IMR-90 (cell line): ENCODE results near the gene COL19A1. TPM values are rescaled to one million over a fixed set of nuclear protein-coding genes. Genes with fewer than 3 reads are reported as not detected.

ENCODE experiments used
- ATAC-seq: fragments of 200-7000 bp; cut with Tn5 transposase; 2 replicates; pipeline ENCODE4 v1.9.1; 2020; ENCODE audit warnings: low read depth, mild to moderate bottlenecking, moderate library complexity
- BruUV-seq: library from RNA; stranded (reverse); fragments of 400-500 nt; replicated peaks from 2 replicates; lab custom pipeline; 2021; lab: Mats Ljungman, UMichigan
- CTCF ChIA-PET: fragments of 300-600 bp; formaldehyde crosslinking; extraction: SDS; loops from one replicate; lab custom pipeline; 2021; ENCODE audit warnings: antibody characterized with exemption; lab: Yijun Ruan, JAX
- POLR2A ChIA-PET: fragments of 300-600 bp; sonication (Branson Sonifier 250); formaldehyde crosslinking; loops from one replicate; lab custom pipeline; 2022; ENCODE audit warnings: antibody characterized with exemption; ENCODE audit not compliant: unreplicated experiment; lab: Charles Lee
- DNase-seq: peaks from one replicate; pipeline ENCODE4 v3.0.0; 2013
- H2AFZ ChIP-seq: replicated peaks from 2 replicates; pipeline ENCODE3; 2013; ENCODE audit warnings: low read length, mild to moderate bottlenecking; ENCODE audit not compliant: poor library complexity
- H2AK5ac ChIP-seq: 2 replicates; pipeline ENCODE4 v1.6.1; 2013; ENCODE audit warnings: low read depth, low read length, inconsistent platforms
- H2AK9ac ChIP-seq: replicated peaks from 2 replicates; pipeline ENCODE3; 2013; ENCODE audit warnings: mild to moderate bottlenecking, low read depth, low read length, moderate library complexity; ENCODE audit not compliant: poor library complexity
- H2BK120ac ChIP-seq: 2 replicates; pipeline ENCODE4 v1.6.1; 2013; ENCODE audit warnings: low read depth, low read length, inconsistent platforms
- H2BK15ac ChIP-seq: 3 replicates; pipeline ENCODE4 v1.6.1; 2013; ENCODE audit warnings: low read depth, low read length, inconsistent platforms
- H2BK20ac ChIP-seq: 2 replicates; pipeline ENCODE4 v1.6.1; 2013; ENCODE audit warnings: low read depth, mild to moderate bottlenecking, inconsistent platforms, low read length, moderate library complexity
- H2BK5ac ChIP-seq: 2 replicates; pipeline ENCODE4 v1.6.1; 2013; ENCODE audit warnings: mild to moderate bottlenecking, low read depth, low read length, inconsistent platforms; ENCODE audit not compliant: poor library complexity, severe bottlenecking
- H3K14ac ChIP-seq: replicated peaks from 2 replicates; pipeline ENCODE4 v1.6.1; 2013; ENCODE audit warnings: low read depth, low read length, inconsistent platforms
- H3K18ac ChIP-seq: 2 replicates; pipeline ENCODE4 v1.6.1; 2013; ENCODE audit warnings: low read depth, low read length, control low read depth
- H3K23ac ChIP-seq: 2 replicates; pipeline ENCODE4 v1.6.1; 2013; ENCODE audit warnings: low read depth, low read length, inconsistent platforms
- H3K27ac ChIP-seq: 2 replicates; pipeline ENCODE4 v1.5.1; 2013; ENCODE audit warnings: mild to moderate bottlenecking, control low read depth, low read length; ENCODE audit not compliant: insufficient read depth
- H3K27me3 ChIP-seq: 2 replicates; pipeline ENCODE4 v1.6.1; 2013; ENCODE audit warnings: low read length; ENCODE audit not compliant: control insufficient read depth, insufficient read depth
- H3K36me3 ChIP-seq: 2 replicates; pipeline ENCODE4 v1.6.1; 2013; ENCODE audit warnings: low read length, mixed read lengths; ENCODE audit not compliant: control insufficient read depth, insufficient read depth
- H3K4ac ChIP-seq: 2 replicates; pipeline ENCODE4 v1.6.1; 2013; ENCODE audit warnings: low read depth, low read length, inconsistent platforms
- H3K4me1 ChIP-seq: 2 replicates; pipeline ENCODE4 v1.6.1; 2013; ENCODE audit warnings: low read length, mixed read lengths; ENCODE audit not compliant: control insufficient read depth, insufficient read depth
- H3K4me2 ChIP-seq: 2 replicates; pipeline ENCODE4 v1.6.1; 2013; ENCODE audit warnings: low read depth, mild to moderate bottlenecking, control low read depth, low read length, moderate library complexity
- H3K4me3 ChIP-seq: 2 replicates; pipeline ENCODE4 v1.5.1; 2013; ENCODE audit warnings: low read depth, mild to moderate bottlenecking, control low read depth, low read length, moderate library complexity; ENCODE audit not compliant: insufficient read depth
- H3K56ac ChIP-seq: 2 replicates; pipeline ENCODE4 v1.6.1; 2013; ENCODE audit warnings: low read length, inconsistent platforms; ENCODE audit not compliant: insufficient read depth; ENCODE audit errors: extremely low read depth
- H3K79me1 ChIP-seq, 2 experiments: 2 replicates each; pipeline ENCODE4 v1.6.1; 2013; ENCODE audit warnings: low read length in 2 of 2, inconsistent platforms in 1 of 2, low read depth in 1 of 2
- H3K9ac ChIP-seq: 2 replicates; pipeline ENCODE4 v1.6.1; 2013; ENCODE audit warnings: low read depth, low read length, control low read depth
- H3K9me1 ChIP-seq: 2 replicates; pipeline ENCODE4 v1.6.1; 2013; ENCODE audit warnings: low read length, inconsistent platforms; ENCODE audit not compliant: insufficient read depth
- H3K9me3 ChIP-seq: 2 replicates; pipeline ENCODE4 v1.6.1; 2013; ENCODE audit warnings: low read length; ENCODE audit not compliant: control insufficient read depth, insufficient read depth
- H4K20me1 ChIP-seq: 2 replicates; pipeline ENCODE4 v1.6.1; 2013; ENCODE audit warnings: low read length, inconsistent platforms; ENCODE audit not compliant: insufficient read depth
- H4K5ac ChIP-seq: 2 replicates; pipeline ENCODE4 v1.6.1; 2013; ENCODE audit warnings: mild to moderate bottlenecking, low read depth, low read length, control low read depth
- H4K8ac ChIP-seq, 2 experiments: 2 replicates each; pipeline ENCODE4 v1.6.1; 2013; ENCODE audit warnings: low read depth in 2 of 2, low read length in 2 of 2, control low read depth in 1 of 2, inconsistent platforms in 1 of 2
- H4K91ac ChIP-seq: 2 replicates; pipeline ENCODE4 v1.6.1; 2013; ENCODE audit warnings: low read depth, low read length, inconsistent platforms; ENCODE audit not compliant: insufficient read depth
- POLR2A ChIP-seq: IDR thresholded peaks from 2 replicates; pipeline ENCODE4 v1.6.1; 2012; ENCODE audit warnings: mild to moderate bottlenecking, low read depth, low read length
- WGBS, 2 experiments: methylation state at CpG; one replicate each; pipeline versions ENCODE4 v1.1.5 to v1.1.7; 2013; ENCODE audit warnings: missing lambda C conversion rate in 2 of 2; ENCODE audit not compliant: insufficient read length in 1 of 2; ENCODE audit errors: extremely low coverage in 2 of 2; 5-methylcytosine and 5-hydroxymethylcytosine counted together
- dilution Hi-C: fragments of 300-500 bp; cut with HindIII; formaldehyde crosslinking; loops from one replicate; pipeline ENCODE4 v1.14.3; 2018; ENCODE audit warnings: low sequenced_read_pairs; ENCODE audit not compliant: unreplicated experiment
- in situ Hi-C: fragments of 300-500 bp; cut with MboI; formaldehyde crosslinking; loops from 3 replicates; pipeline ENCODE4 v1.14.3; 2019; ENCODE audit warnings: low sequenced_read_pairs, inconsistent platforms, mixed read lengths
- intact Hi-C: fragments of 100-400 bp; cut with micrococcal nuclease; formaldehyde crosslinking; loops from 2 replicates; pipeline ENCODE4 v1.10.0; 2022
- polyA plus RNA-seq, 3 experiments: library from polyadenylated mRNA; depleted of rRNA; stranded (reverse); fragments of >200 nt; gene quantifications; 2 replicates each; pipeline ENCODE4 v1.2.3, GENCODE V29; 2012; ENCODE audit warnings: low replicate concordance in 1 of 3
- total RNA-seq: library from RNA; depleted of rRNA; stranded (reverse); fragments of >200 nt; gene quantifications from 2 replicates; pipeline ENCODE4 v1.2.3, GENCODE V29; 2012

The COL19A1 gene
- total and polyA plus RNA-seq, 2 of the 4 experiments (the other 2 are of a cell fraction), result under 0.01 TPM; not detected in 1

GRCh38 chr6:69976591-69977090, 110.3 kb downstream of the COL19A1 start:
- no peak overlapping the region for H3K14ac ChIP-seq
- no peak overlapping the region for H2BK15ac ChIP-seq
- no peak overlapping the region for H2BK20ac ChIP-seq
- ATAC-seq (no peak), DNase-seq (no peak)
- H3K27ac ChIP-seq, result no peak overlapping the region
- no peaks in the 10 kb centered on the region for H3K4me1 ChIP-seq
- no peaks in the 10 kb centered on the region for H3K36me3 ChIP-seq
- no peak overlapping the region for H3K4ac ChIP-seq
- no TSS peak for BruUV-seq
- in situ Hi-C loops, result no loop called here
- H3K23ac ChIP-seq, result no peak overlapping the region
- H2AK9ac ChIP-seq, result no peak overlapping the region
- no peak overlapping the region for H2AFZ ChIP-seq
- intact Hi-C loops, result no loop called here
- H4K5ac ChIP-seq, result no peak overlapping the region
- ChIA-PET CTCF (no interaction called here), POLR2A (no interaction called here)
- H3K4me3 ChIP-seq, result no peak overlapping the region
- WGBS, 2 experiments, result 80% methylated on average over 1 of the region's 4 CpGs; no CpG with 5 or more reads in 1 of the 2 experiments
- no peak overlapping the region for H4K8ac ChIP-seq
- no peaks in the 10 kb centered on the region for H3K27me3 ChIP-seq
- no peaks in the 10 kb centered on the region for H4K20me1 ChIP-seq
- no peak overlapping the region for H4K91ac ChIP-seq
- no peak overlapping the region for H3K56ac ChIP-seq
- dilution Hi-C loops, result no loop called here
- no peaks in the 10 kb centered on the region for H3K79me1 ChIP-seq
- H2BK5ac ChIP-seq, result no peak overlapping the region
- H3K9ac ChIP-seq, result no peak overlapping the region
- no peak overlapping the region for H3K18ac ChIP-seq
- no peak overlapping the region for H3K4me2 ChIP-seq
- H2BK120ac ChIP-seq, result no peak overlapping the region
- TF ChIP-seq POLR2A, result no peak
- H3K9me3 ChIP-seq, result no peaks in the 10 kb centered on the region
- H3K9me1 ChIP-seq, result no peaks in the 10 kb centered on the region
- H2AK5ac ChIP-seq, result no peak overlapping the region
